Activated CD4-positive, alpha-beta memory T cell treated with anti-CD3 and anti-CD28 coated beads for 36 hours (primary cell): ENCODE measurements around the gene DNAH10. TPM values are rescaled to one million over a fixed set of nuclear protein-coding genes. Genes with fewer than 3 reads are reported as not detected.

Experiments
- CTCF ChIA-PET: fragments of 350-600 bp; sonication (Branson Sonifier 250); formaldehyde crosslinking; loops from one replicate; lab custom pipeline; 2021; ENCODE audit warnings: antibody characterized with exemption, inconsistent platforms; lab: Charles Lee
- POLR2A ChIA-PET: fragments of 350-600 bp; sonication (Branson Sonifier 250); formaldehyde crosslinking; loops from one replicate; lab custom pipeline; 2021; ENCODE audit warnings: antibody characterized with exemption; lab: Charles Lee
- DNase-seq: peaks from one replicate; pipeline ENCODE4 v3.0.0-alpha.2; 2020
- H3K27ac Mint-ChIP-seq: one replicate; pipeline ENCODE4 v1.8.0; 2021; ENCODE audit warnings: mixed read lengths
- H3K27me3 Mint-ChIP-seq: one replicate; pipeline ENCODE4 v1.8.0; 2021; ENCODE audit warnings: mixed read lengths
- H3K36me3 Mint-ChIP-seq: one replicate; pipeline ENCODE4 v1.8.0; 2021; ENCODE audit warnings: mixed read lengths
- H3K4me1 Mint-ChIP-seq: one replicate; pipeline ENCODE4 v1.8.0; 2021; ENCODE audit warnings: low read depth, mixed read lengths
- H3K4me3 Mint-ChIP-seq: one replicate; pipeline ENCODE4 v1.8.0; 2021; ENCODE audit warnings: mild to moderate bottlenecking, mixed read lengths
- H3K9me3 Mint-ChIP-seq: one replicate; pipeline ENCODE4 v1.8.0; 2021; ENCODE audit warnings: mixed read lengths
- intact Hi-C: fragments of 100-400 bp; cut with micrococcal nuclease; formaldehyde crosslinking; loops from one replicate; pipeline ENCODE4 v1.15.1; 2023
- total RNA-seq, 2 experiments: library from RNA; stranded (reverse); gene quantifications; one replicate each; pipeline ENCODE4 v1.2.3, GENCODE V29; 2021

Gene DNAH10
- total RNA-seq, 2 experiments from 2014 or later = 0.10 to 0.19 TPM

DNA sequence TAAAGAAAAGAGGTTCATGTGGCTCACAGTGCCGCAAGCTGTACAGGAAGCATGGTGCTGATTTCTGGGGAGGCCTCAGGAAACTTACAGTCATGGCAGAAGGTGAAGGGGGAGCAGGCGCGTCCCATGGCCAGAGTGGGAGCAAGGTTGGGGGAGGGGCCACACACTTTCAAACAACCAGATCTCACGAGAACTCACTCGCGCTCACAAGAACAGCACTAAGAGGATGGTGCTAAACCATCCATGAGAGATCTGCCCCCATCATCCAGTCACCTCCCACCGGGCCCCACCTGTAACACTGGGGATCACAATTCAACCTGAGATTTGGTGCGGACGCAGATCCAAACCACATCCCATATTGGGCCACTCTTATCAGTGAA is 130.1 kb downstream of the DNAH10 start:
- CTCF ChIA-PET = no interaction called here
- no peaks in the 10 kb centered on the region for H3K4me1 Mint-ChIP-seq
- no peaks in the 10 kb centered on the region for H3K9me3 Mint-ChIP-seq
- peaks cover 6% of the 10 kb centered on the region for H3K27me3 Mint-ChIP-seq
- POLR2A ChIA-PET = no interaction called here
- no peaks in the 10 kb centered on the region for H3K36me3 Mint-ChIP-seq
- intact Hi-C loops = no loop called here
- no peak for DNase-seq
- H3K4me3 Mint-ChIP-seq = no peak overlapping the region
- no peak overlapping the region for H3K27ac Mint-ChIP-seq

DNA sequence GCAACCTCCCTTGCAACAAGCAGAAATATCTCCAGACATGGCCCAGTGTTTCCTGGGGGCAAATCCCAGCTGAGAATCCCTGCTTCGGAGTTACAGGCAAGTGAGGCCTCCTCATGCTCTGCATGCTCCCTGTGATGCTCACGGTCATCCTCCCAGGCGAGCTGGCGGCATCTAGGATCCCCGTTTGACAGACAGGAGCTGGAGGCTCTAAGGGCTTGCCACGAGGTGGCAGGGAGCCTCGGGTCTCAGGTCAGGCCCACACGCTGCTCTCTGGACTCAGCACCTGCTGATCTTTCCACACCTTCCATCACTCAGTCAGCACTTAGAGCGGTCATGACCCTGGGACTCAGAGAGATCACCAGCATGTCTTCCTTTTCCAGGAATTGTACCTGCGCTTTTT is 130.8 kb downstream of the DNAH10 start:
- H3K27me3 Mint-ChIP-seq = peaks cover 8% of the 10 kb centered on the region
- no peak for DNase-seq
- no peak overlapping the region for H3K4me3 Mint-ChIP-seq
- H3K27ac Mint-ChIP-seq = no peak overlapping the region
- no peaks in the 10 kb centered on the region for H3K9me3 Mint-ChIP-seq
- H3K4me1 Mint-ChIP-seq = no peaks in the 10 kb centered on the region
- ChIA-PET POLR2A (no interaction called here), CTCF (no interaction called here)
- intact Hi-C loops = no loop called here
- H3K36me3 Mint-ChIP-seq = no peaks in the 10 kb centered on the region

DNA sequence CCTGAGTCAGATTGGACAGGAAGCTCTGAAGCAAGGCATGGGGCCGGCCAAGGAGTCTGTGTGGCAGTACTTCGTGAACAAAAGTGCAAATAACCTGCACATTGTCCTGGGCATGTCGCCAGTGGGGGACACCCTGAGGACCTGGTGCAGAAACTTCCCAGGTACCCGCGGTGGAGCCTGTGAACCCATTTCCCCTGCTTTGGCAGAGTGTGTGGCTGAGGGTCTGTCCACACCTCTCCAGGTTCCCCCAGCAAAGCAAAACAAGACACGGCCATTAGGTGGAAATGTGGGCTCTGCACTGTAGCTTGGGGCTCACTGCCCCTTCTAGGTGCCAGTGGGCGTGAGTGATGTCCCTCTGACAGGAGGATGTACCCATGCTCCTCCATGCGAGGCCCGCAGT is 131.2 kb downstream of the DNAH10 start:
- Mint-ChIP-seq H3K4me1 (no peaks in the 10 kb centered on the region), H3K27me3 (peaks cover 8% of the 10 kb centered on the region), H3K9me3 (no peaks in the 10 kb centered on the region), H3K27ac (no peak overlapping the region), H3K36me3 (no peaks in the 10 kb centered on the region), H3K4me3 (no peak overlapping the region)
- no peak for DNase-seq
- POLR2A ChIA-PET = no interaction called here
- CTCF ChIA-PET = no interaction called here
- intact Hi-C loops = no loop called here

DNA sequence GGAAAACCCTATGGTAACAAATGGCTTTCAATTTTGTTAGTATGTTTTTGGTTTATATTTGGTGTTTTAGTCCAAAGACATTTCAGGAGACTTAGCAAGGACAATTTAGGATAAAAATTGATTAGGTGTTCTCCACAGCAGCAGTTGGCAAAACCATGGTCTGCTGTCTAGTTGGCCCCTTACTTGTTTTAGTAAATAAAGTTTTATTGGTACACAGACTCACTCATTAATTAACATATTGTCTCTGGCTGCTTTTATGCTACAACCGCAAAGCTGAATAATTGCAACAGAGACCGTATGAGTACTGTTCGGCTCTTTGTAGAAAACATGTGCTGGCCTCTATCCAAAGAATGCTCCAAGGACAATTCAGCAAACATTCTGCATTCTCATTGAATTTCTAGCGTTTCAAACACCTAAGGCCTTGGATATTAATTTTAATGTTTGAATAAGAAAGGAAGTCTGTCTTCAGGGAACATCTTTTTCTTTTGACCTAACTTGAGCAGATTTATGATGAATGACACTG is 132.8 kb downstream of the DNAH10 start:
- POLR2A ChIA-PET = no interaction called here
- Mint-ChIP-seq H3K4me1 (no peaks in the 10 kb centered on the region), H3K4me3 (no peak overlapping the region), H3K9me3 (no peaks in the 10 kb centered on the region), H3K27me3 (peaks cover 11% of the 10 kb centered on the region), H3K36me3 (no peaks in the 10 kb centered on the region), H3K27ac (no peak overlapping the region)
- no peak for DNase-seq
- intact Hi-C loops = no loop called here
- CTCF ChIA-PET = no interaction called here

DNA sequence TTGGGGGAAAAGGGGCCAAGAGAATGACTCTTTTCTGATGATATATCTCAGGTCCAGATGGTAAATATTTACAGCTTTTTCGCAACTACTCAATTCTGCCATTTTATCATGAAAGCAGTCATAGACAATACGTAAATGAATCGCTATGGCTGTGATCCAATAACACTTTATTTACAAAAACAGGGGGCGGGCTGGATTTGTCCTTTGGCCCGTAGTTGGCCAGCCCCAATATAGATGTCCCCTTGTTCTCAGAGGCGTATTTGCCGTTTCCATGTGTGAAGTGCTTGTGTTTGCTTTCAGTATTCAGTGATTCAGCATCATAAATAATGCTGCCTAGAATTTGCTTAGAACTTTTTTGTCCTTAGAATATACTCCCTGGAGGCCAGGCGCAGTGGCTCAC is 133.3 kb downstream of the DNAH10 start:
- peaks cover 9% of the 10 kb centered on the region for H3K27me3 Mint-ChIP-seq
- POLR2A ChIA-PET = no interaction called here
- H3K36me3 Mint-ChIP-seq = no peaks in the 10 kb centered on the region

DNA sequence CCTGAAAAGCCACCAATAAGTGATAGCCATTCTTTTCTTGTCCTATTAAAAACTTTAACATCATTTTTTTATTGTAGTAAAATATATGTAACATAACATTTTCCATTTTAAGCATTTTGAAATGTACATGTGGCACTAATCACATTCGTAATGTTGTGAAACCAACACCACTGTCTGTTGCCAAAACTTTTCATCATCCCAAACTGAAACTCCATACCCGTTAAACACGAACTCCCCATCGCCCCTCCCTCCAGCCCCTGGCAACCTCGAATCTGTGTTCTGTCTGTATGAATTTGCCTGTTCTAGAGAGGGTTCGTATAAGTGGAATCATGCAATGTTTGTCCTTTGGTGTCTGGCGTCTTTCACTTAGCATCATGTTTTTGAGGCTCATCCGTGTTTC is 134.7 kb downstream of the DNAH10 start:
- ChIA-PET CTCF (no interaction called here), POLR2A (no interaction called here)
- H3K9me3 Mint-ChIP-seq = no peaks in the 10 kb centered on the region
- intact Hi-C loops = no loop called here
- no peak overlapping the region for H3K4me3 Mint-ChIP-seq
- no peaks in the 10 kb centered on the region for H3K36me3 Mint-ChIP-seq
- H3K27ac Mint-ChIP-seq = no peak overlapping the region
- H3K27me3 Mint-ChIP-seq = peaks cover 9% of the 10 kb centered on the region
- no peak for DNase-seq
- H3K4me1 Mint-ChIP-seq = peaks cover 4% of the 10 kb centered on the region

More for the DNA sequence above, 133.3 kb downstream of the DNAH10 start:
- DNase-seq = no peak
- CTCF ChIA-PET = no interaction called here
- intact Hi-C loops = no loop called here
- Mint-ChIP-seq H3K27ac (no peak overlapping the region), H3K4me3 (no peak overlapping the region), H3K9me3 (no peaks in the 10 kb centered on the region), H3K4me1 (no peaks in the 10 kb centered on the region)

DNA sequence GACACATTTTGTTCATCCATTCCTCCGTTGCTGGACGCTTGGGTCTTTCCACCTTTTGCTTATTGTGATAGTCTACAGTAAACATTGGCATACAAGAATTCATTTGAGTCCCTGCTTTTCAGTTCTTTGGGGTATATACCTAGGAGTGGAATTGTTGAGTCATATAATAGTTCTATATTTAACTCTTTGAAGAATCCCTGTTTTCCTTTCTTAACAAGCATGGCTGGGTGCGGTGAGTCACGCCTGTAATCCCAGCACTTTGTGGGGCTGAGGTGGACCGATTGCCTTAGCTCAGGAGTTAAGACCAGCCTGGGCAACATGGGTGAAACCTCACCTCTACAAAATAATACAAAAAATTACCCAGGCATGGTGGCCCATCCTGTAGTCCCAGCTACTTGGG is 135.1 kb downstream of the DNAH10 start:
- Mint-ChIP-seq H3K27me3 (peaks cover 8% of the 10 kb centered on the region), H3K4me3 (no peak overlapping the region), H3K27ac (no peak overlapping the region), H3K9me3 (no peaks in the 10 kb centered on the region), H3K36me3 (no peaks in the 10 kb centered on the region), H3K4me1 (peaks cover 4% of the 10 kb centered on the region)
- no peak for DNase-seq
- intact Hi-C loops = no loop called here
- ChIA-PET CTCF (no interaction called here), POLR2A (no interaction called here)

DNA sequence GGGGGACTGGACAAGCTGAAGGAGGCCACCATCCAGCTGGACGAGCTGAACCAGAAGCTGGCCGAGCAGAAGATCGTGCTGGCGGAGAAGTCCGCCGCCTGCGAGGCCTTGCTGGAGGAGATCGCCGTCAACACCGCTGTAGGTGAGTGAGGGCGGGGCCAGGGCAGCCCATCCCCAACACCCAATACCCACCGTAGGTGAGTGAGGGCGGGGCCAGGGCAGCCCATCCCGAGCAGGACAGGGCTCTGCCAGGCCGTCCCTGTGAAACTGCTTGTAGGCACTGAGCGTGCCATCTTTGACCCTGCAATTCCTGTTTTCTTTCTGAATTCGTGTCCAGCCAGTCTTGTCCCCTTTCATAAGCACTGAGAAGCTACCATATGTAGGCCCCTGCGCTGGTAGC is 136.6 kb downstream of the DNAH10 start:
- Mint-ChIP-seq H3K4me1 (peaks cover 4% of the 10 kb centered on the region), H3K9me3 (no peaks in the 10 kb centered on the region), H3K36me3 (no peaks in the 10 kb centered on the region), H3K27me3 (peaks cover 8% of the 10 kb centered on the region), H3K4me3 (no peak overlapping the region), H3K27ac (no peak overlapping the region)
- ChIA-PET POLR2A (no interaction called here), CTCF (interaction anchor here (0.8 kb wide), 1 partner anchor 85 kb away, joined by 3 read pairs; no protein-coding TSS in a partner anchor)
- no peak for DNase-seq
- intact Hi-C loops = no loop called here

DNA sequence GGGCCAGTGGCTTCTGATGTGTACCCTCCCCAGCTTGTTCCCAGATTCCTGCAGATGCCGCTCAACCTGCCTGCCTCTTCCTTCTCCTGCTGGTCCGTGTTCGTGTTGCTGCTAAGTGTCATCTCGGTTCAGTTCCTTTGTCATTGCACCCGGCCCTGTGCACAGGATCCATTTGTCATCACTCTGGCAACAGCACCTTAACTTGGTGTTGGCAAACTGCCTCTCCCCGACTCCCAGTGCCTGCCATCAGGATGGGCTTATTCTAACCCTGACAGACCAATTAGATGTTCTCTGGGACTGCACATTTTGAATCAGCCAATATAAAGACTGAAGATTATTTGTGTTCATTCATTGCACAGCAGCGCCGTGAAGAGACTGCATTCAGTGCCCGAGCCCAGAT is 137.3 kb downstream of the DNAH10 start:
- ChIA-PET POLR2A (no interaction called here), CTCF (interaction anchor here (0.6 to 1.5 kb wide), 2 partner anchors 10 to 40 kb away, joined by 3 read pairs; no protein-coding TSS in a partner anchor)
- no peak for DNase-seq
- Mint-ChIP-seq H3K9me3 (no peaks in the 10 kb centered on the region), H3K36me3 (no peaks in the 10 kb centered on the region), H3K27ac (no peak overlapping the region), H3K4me3 (no peak overlapping the region), H3K27me3 (peaks cover 8% of the 10 kb centered on the region), H3K4me1 (peaks cover 4% of the 10 kb centered on the region)
- intact Hi-C loops = no loop called here

DNA sequence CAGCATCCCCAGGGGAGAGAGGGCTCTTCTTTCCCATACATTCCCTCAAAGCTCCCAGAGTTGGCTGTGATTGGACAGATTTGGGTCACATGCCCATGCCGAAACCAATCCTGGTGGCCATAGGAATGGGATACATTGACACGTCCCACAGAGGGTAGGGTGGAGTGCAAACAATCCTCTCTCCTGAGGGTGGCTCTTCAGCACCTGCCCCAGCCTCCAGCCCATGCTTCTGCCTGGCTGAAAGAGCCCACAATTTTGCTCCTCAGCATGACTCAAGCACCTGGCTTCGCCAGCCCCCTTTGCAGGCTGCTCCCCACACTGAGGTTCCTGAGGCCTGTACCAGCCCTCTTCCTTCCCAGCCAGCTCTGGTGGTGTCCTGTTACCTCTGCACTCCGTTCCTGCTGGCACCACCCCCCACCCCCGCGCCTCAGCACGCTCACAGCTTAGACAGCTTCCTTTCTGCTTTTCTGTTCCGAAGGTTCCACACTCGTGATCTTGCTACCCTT is 138.8 kb downstream of the DNAH10 start:
- Mint-ChIP-seq H3K27ac (no peak overlapping the region), H3K4me3 (no peak overlapping the region), H3K36me3 (no peaks in the 10 kb centered on the region), H3K9me3 (no peaks in the 10 kb centered on the region), H3K27me3 (peaks cover 11% of the 10 kb centered on the region), H3K4me1 (peaks cover 10% of the 10 kb centered on the region)
- ChIA-PET CTCF (interaction anchor here (1.0 to 6.1 kb wide), 2 partner anchors 59 to 84 kb away, joined by 3 to 107 read pairs; no protein-coding TSS in a partner anchor), POLR2A (interaction anchor here (1.5 kb wide), 1 partner anchor 86 kb away, joined by 4 read pairs; no protein-coding TSS in a partner anchor)
- peak; percentile 26 for DNase-seq
- intact Hi-C loops = loop anchor here (10.0 kb wide), 1 partner anchor 874 kb away; no protein-coding TSS in a partner anchor

DNA sequence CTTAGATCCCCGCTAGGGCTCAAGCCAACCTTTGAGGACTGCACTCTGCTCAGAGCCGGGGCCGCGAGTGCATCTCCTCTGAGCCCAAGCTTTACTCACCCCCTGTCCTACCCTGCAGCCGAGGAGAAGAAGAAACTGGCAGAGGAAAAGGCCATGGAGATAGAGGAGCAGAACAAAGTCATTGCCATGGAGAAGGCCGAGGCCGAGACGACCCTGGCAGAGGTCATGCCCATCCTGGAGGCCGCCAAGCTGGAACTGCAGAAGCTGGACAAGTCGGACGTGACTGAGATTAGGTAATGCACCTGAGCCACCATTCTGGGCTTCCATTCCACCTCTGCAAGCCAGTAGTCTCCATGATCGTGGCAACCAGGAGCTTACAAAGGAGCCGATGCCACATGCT is 140.7 kb downstream of the DNAH10 start:
- no peak overlapping the region for H3K4me3 Mint-ChIP-seq
- no peaks in the 10 kb centered on the region for H3K36me3 Mint-ChIP-seq
- ChIA-PET CTCF (interaction anchor here (3.7 to 6.1 kb wide), 3 partner anchors 36 to 130 kb away, joined by 21 to 107 read pairs (median 22); no protein-coding TSS in a partner anchor), POLR2A (no interaction called here)
- intact Hi-C loops = loop anchor here (10.0 kb wide), 1 partner anchor 872 kb away; no protein-coding TSS in a partner anchor
- no peak overlapping the region for H3K27ac Mint-ChIP-seq
- peaks cover 10% of the 10 kb centered on the region for H3K27me3 Mint-ChIP-seq
- DNase-seq = no peak
- H3K4me1 Mint-ChIP-seq = peaks cover 10% of the 10 kb centered on the region
- H3K9me3 Mint-ChIP-seq = no peaks in the 10 kb centered on the region

DNA sequence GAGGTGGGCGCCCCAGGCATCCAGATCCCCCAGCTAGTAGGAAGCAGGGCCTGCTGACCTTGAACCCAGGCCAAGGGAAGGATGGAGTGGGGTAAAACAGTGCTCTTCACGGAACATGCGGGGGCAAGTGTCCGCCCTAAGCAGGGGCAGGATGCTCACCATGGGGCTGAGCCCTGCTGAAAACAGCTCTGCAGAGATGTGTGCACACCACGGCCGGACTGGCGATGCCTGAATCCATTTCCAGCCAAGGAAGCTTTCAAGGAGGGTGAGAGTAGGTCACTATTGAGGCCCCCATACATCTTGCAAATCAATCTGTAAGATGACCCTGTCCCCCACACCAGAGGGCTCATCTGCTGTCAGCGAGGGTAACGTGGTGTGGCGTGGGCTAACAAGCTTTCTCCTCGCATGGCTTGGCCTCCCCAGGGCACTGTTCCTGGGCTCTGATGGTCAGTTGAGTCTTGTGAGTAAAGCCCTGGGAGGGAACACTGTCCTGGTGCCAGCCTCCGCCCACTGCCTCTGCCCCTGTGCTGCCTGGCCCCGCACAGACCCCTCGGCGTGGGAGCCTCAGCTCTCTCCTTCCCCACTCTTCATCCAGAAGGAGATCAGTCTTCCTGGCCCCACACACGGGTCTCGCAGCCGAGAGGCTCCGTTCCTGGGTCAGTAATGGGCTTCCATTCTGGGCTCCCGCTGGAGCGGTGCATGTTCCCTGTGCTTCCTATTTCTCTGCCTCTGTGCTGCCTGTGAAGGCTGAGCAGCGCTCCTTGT is 141.4 kb downstream of the DNAH10 start:
- Mint-ChIP-seq H3K4me3 (no peak overlapping the region), H3K27ac (no peak overlapping the region), H3K27me3 (peaks cover 10% of the 10 kb centered on the region), H3K36me3 (no peaks in the 10 kb centered on the region), H3K4me1 (peaks cover 10% of the 10 kb centered on the region), H3K9me3 (no peaks in the 10 kb centered on the region)
- intact Hi-C loops = loop anchor here (2.0 to 10.0 kb wide), 4 partner anchors 35 to 871 kb away; partner anchors contain the start of genes CCDC92 and ZNF664
- no peak for DNase-seq
- POLR2A ChIA-PET = no interaction called here
- CTCF ChIA-PET = interaction anchor here (0.6 to 6.1 kb wide), 6 partner anchors 35 to 133 kb away, joined by 3 to 107 read pairs (median 12); no protein-coding TSS in a partner anchor
